Mononuclear cell (primary cell): ENCODE results near the gene TNNC1. TPM values are rescaled to one million over a fixed set of nuclear protein-coding genes. Genes with fewer than 3 reads are reported as not detected.

Experiments used
- total RNA-seq: library from RNA; depleted of rRNA; stranded (reverse); fragments of >200 nt; gene quantifications from one replicate; pipeline ENCODE4 v1.2.3, GENCODE V29; 2012

Gene TNNC1
- total RNA-seq, 1 donor, result 0.31 TPM

Other genes starting within 250 kb of the TNNC1 start
- gene TLR9, start 228.4 kb downstream of the TNNC1 start, total RNA-seq, result 0.21 TPM
- 70.5 TPM for gene TWF2, start 214.9 kb downstream of the TNNC1 start, total RNA-seq
- 31.2 TPM for gene PPM1M, start 208.3 kb downstream of the TNNC1 start, total RNA-seq
- 85.5 TPM for gene WDR82, start 175.4 kb downstream of the TNNC1 start, total RNA-seq
- 13.3 TPM for gene GLYCTK, start 166.2 kb downstream of the TNNC1 start, total RNA-seq
- 20.9 TPM for gene DNAH1, start 137.7 kb downstream of the TNNC1 start, total RNA-seq
- gene BAP1, start 44.0 kb downstream of the TNNC1 start, total RNA-seq, result 58.1 TPM
- 9.3 TPM for gene PHF7, start 43.4 kb downstream of the TNNC1 start, total RNA-seq
- 0.31 TPM for gene SEMA3G, start 8.9 kb downstream of the TNNC1 start, total RNA-seq
- 75.8 TPM for gene NISCH, start 1.6 kb upstream of the TNNC1 start, total RNA-seq
- gene STAB1, start 41.3 kb upstream of the TNNC1 start, total RNA-seq, result 42.6 TPM
- 0.73 TPM for gene NT5DC2, start 79.8 kb upstream of the TNNC1 start, total RNA-seq
- 1.2 TPM for gene UQCC5, start 82.6 kb upstream of the TNNC1 start, total RNA-seq
- 48.7 TPM for gene PBRM1, start 231.9 kb upstream of the TNNC1 start, total RNA-seq
- gene GNL3, start 232.0 kb upstream of the TNNC1 start, total RNA-seq, result 110 TPM